Uterus (tissue), 2 donors: ENCODE measurements around the gene PPARG.

ENCODE experiments used
- POLR2A ChIP-seq, 2 donors: fragments of 450-650 bp; IDR thresholded peaks; one replicate each; pipeline ENCODE4 v1.6.1; 2016; ENCODE audit warnings: antibody characterized with exemption in 2 of 2, mild to moderate bottlenecking in 1 of 2, moderate library complexity in 1 of 2
- TF ChIP-seq, protein P1 (sequence below), 4 experiments: fragments of 200-600 bp in 2 of 4; fragments of 450-650 bp in 2 of 4; sonication (generic) in 2 of 4; IDR thresholded peaks; one replicate each; pipeline ENCODE4 v1.5.1; 2016 to 2019; ENCODE audit warnings: antibody characterized with exemption in 4 of 4, mild to moderate bottlenecking in 2 of 4, moderate library complexity in 1 of 4

DNA sequence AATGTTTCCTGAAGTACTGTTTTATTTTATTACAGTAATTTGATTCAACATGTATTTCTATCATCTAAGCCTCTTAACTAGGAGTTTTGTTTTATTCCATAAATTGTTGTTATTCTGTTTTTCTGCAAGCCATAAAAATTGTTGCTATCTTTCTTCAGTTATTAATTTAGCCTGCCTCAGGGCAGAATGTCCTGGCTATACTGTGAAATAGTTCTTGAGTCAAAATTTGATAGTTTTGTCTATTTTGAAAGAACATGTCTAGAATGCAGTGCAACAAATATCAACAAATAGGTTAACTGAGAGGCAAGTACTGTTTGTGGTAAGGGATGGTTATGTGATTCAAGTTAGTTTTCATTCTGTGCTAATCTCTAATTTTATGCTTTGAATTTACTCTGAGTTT lies 63.9 kb downstream of the PPARG start:
- TF ChIP-seq POLR2A (IDR thresholded peaks at IDR 0.05): no peak
- TF ChIP-seq, protein P1, sequence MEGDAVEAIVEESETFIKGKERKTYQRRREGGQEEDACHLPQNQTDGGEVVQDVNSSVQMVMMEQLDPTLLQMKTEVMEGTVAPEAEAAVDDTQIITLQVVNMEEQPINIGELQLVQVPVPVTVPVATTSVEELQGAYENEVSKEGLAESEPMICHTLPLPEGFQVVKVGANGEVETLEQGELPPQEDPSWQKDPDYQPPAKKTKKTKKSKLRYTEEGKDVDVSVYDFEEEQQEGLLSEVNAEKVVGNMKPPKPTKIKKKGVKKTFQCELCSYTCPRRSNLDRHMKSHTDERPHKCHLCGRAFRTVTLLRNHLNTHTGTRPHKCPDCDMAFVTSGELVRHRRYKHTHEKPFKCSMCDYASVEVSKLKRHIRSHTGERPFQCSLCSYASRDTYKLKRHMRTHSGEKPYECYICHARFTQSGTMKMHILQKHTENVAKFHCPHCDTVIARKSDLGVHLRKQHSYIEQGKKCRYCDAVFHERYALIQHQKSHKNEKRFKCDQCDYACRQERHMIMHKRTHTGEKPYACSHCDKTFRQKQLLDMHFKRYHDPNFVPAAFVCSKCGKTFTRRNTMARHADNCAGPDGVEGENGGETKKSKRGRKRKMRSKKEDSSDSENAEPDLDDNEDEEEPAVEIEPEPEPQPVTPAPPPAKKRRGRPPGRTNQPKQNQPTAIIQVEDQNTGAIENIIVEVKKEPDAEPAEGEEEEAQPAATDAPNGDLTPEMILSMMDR (IDR thresholded peaks at IDR 0.05): no peak
